Ureter (tissue), 1 donor: ENCODE data around the gene EMD. TPM values are rescaled to one million over a fixed set of nuclear protein-coding genes. Genes with fewer than 3 reads are reported as not detected.
A peak's percentile ranks its signal among the peaks of the same experiment; 100 is the strongest.
"Not testable (repeated sequence)": the region's sequence is repeated elsewhere in the genome, so short reads cannot be mapped to it uniquely, and the experiment has no call there.

ENCODE experiments used
- DNase-seq: peaks from one replicate; pipeline ENCODE4 v3.0.0-alpha.2; 2020; ENCODE audit warnings: low spot score
- total RNA-seq: library from RNA; stranded (reverse); gene quantifications from one replicate; pipeline ENCODE4 v1.2.4, GENCODE V29; 2023
- donor health status: DM: yes; HTN: yes; CAD: no.

The EMD gene
- 80.4 TPM for total RNA-seq

GRCh38 chrX:154378799-154379568 is at the start of gene EMD:
Gene EMD, plus strand, starts transcription at chrX:154379295. Its CDS starts 190 bp downstream, at chrX:154379485.
- DNase-seq, result peak; percentile 97

GRCh38 chrX:154332561-154332960 is 46.5 kb upstream of the EMD start:
- DNase-seq, result no peak

- no peak for DNase-seq
These were observed 46.0 kb upstream of the EMD start for GRCh38 chrX:154333116-154333515.

- DNase-seq, result no peak
These were observed 45.2 kb upstream of the EMD start for GRCh38 chrX:154333837-154334271.

GRCh38 chrX:154334496-154334895 is 44.6 kb upstream of the EMD start:
- DNase-seq, result no peak

GRCh38 chrX:154341399-154342298 is 37.4 kb upstream of the EMD start:
- DNase-seq, result not testable (repeated sequence)

GRCh38 chrX:154343063-154343462 is 36.0 kb upstream of the EMD start:
- DNase-seq, result not testable (repeated sequence)

GRCh38 chrX:154343620-154344019 is 35.5 kb upstream of the EMD start:
- DNase-seq, result not testable (repeated sequence)

GRCh38 chrX:154348114-154348531 is 31.0 kb upstream of the EMD start:
- DNase-seq, result no peak

- no peak for DNase-seq
These were observed 30.3 kb upstream of the EMD start for GRCh38 chrX:154348646-154349358.

- DNase-seq, result no peak
These were observed 29.6 kb upstream of the EMD start for GRCh38 chrX:154349359-154349935.

GRCh38 chrX:154349979-154350378 is 29.1 kb upstream of the EMD start:
- no peak for DNase-seq

- no peak for DNase-seq
These were observed 28.5 kb upstream of the EMD start for GRCh38 chrX:154350429-154351182.

GRCh38 chrX:154351183-154352011 is 27.7 kb upstream of the EMD start:
- DNase-seq, result no peak

GRCh38 chrX:154352012-154352401 is 27.1 kb upstream of the EMD start:
- DNase-seq, result no peak

- DNase-seq, result no peak
These were observed 26.6 kb upstream of the EMD start for GRCh38 chrX:154352466-154352865.

GRCh38 chrX:154353172-154353843 is 25.8 kb upstream of the EMD start:
- no peak for DNase-seq

GRCh38 chrX:154354013-154354412 is 25.1 kb upstream of the EMD start:
- no peak for DNase-seq

GRCh38 chrX:154354516-154354915 is 24.6 kb upstream of the EMD start:
- DNase-seq, result no peak
